ENCODE data around the gene MAU2.

DNA sequence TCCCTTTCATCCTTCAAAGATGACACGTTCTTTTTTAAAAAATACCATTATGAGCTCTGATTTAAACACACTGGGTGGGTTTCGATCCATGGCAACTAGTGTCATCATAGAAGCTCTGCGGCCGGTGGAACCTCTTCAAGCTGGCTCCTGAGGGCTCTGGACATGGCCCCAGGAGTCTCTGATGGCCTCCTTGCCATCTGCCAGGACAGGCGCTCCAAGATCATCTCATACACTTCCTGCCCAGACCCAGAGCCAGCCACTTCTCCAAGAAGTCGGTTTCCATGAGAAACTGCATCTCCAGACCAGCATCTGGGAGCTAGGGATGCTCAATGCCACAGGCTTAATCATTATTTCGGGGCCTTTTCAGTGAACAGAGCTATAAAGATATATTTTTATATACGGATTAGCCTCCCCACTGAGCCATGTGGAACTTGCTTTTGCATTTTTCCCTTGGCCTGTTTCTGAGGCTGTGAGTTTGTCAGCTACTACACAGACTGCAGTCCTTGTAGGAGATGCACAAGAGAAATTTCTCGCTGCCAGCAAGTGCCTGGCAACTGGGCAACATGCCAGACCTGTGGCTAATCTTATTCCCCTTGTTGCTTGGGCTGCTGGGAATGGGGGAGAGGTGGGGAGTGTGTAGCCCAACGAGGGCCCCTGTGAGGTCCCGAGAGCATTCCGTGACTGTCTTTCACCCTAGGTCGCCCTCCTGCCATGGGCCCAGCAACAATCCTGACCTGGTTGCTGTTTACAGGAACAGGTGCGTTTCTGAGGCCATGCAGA, 16.3 kb upstream of the MAU2 start:
- TF ChIP-seq, protein P1, sequence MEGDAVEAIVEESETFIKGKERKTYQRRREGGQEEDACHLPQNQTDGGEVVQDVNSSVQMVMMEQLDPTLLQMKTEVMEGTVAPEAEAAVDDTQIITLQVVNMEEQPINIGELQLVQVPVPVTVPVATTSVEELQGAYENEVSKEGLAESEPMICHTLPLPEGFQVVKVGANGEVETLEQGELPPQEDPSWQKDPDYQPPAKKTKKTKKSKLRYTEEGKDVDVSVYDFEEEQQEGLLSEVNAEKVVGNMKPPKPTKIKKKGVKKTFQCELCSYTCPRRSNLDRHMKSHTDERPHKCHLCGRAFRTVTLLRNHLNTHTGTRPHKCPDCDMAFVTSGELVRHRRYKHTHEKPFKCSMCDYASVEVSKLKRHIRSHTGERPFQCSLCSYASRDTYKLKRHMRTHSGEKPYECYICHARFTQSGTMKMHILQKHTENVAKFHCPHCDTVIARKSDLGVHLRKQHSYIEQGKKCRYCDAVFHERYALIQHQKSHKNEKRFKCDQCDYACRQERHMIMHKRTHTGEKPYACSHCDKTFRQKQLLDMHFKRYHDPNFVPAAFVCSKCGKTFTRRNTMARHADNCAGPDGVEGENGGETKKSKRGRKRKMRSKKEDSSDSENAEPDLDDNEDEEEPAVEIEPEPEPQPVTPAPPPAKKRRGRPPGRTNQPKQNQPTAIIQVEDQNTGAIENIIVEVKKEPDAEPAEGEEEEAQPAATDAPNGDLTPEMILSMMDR (IDR thresholded peaks at IDR 0.05), result no peak
- TF ChIP-seq POLR2A (IDR thresholded peaks at IDR 0.05), result no peak

Data from testis (tissue), 2 donors.